ENCODE measurements around the gene NCOR1.

The NCOR1 gene

GRCh38 chr17:16255481-16255921, 40.2 kb upstream of the NCOR1 start:
- Histone ChIP-seq H3K36me3 (no peaks in the 10 kb centered on the region), H3K27me3 (no peaks in the 10 kb centered on the region), H3K27ac (peak overlapping the region; percentile 28), H3K4me3 (ENCODE audit: low read depth in 1 of 2, low read length in 1 of 2) (no peak overlapping the region), H3K9me3 (no peaks in the 10 kb centered on the region), H3K4me1 (ENCODE audit: control insufficient read depth in 1 of 2, insufficient read depth in 1 of 2, low read depth in 1 of 2, low read length in 1 of 2) (peaks cover 0 to 11% of the 10 kb centered on the region in 2 experiments)
- no peak for TF ChIP-seq CTCF (IDR thresholded peaks at IDR 0.05)

GRCh38 chr17:16254773-16255400, 39.6 kb upstream of the NCOR1 start:
- no peaks in the 10 kb centered on the region for H3K27me3 ChIP-seq
- no peaks in the 10 kb centered on the region for H3K9me3 ChIP-seq
- peaks cover 0 to 11% of the 10 kb centered on the region in 2 experiments for H3K4me1 ChIP-seq (ENCODE audit: control insufficient read depth in 1 of 2, insufficient read depth in 1 of 2, low read depth in 1 of 2, low read length in 1 of 2)
- TF ChIP-seq CTCF (IDR thresholded peaks at IDR 0.05): no peak
- no peak overlapping the region for H3K4me3 ChIP-seq (ENCODE audit: low read depth in 1 of 2, low read length in 1 of 2)
- H3K36me3 ChIP-seq: no peaks in the 10 kb centered on the region
- H3K27ac ChIP-seq: peak overlapping the region; percentile 28

- H3K27ac ChIP-seq: no peak overlapping the region
- H3K27me3 ChIP-seq: no peaks in the 10 kb centered on the region
- no peaks in the 10 kb centered on the region for H3K9me3 ChIP-seq
- H3K4me3 ChIP-seq (ENCODE audit: low read depth in 1 of 2, low read length in 1 of 2): no peak overlapping the region
- H3K36me3 ChIP-seq: no peaks in the 10 kb centered on the region
- peaks cover 0 to 7% of the 10 kb centered on the region in 2 experiments for H3K4me1 ChIP-seq (ENCODE audit: control insufficient read depth in 1 of 2, insufficient read depth in 1 of 2, low read depth in 1 of 2, low read length in 1 of 2)
- TF ChIP-seq CTCF (IDR thresholded peaks at IDR 0.05): no peak
Observed at GRCh38 chr17:16251556-16251955, 36.2 kb upstream of the NCOR1 start.

GRCh38 chr17:16251043-16251442, 35.7 kb upstream of the NCOR1 start:
- H3K27me3 ChIP-seq: no peaks in the 10 kb centered on the region
- H3K36me3 ChIP-seq: no peaks in the 10 kb centered on the region
- H3K9me3 ChIP-seq: no peaks in the 10 kb centered on the region
- no peak for TF ChIP-seq CTCF (IDR thresholded peaks at IDR 0.05)
- H3K4me1 ChIP-seq (ENCODE audit: control insufficient read depth in 1 of 2, insufficient read depth in 1 of 2, low read depth in 1 of 2, low read length in 1 of 2): peaks cover 0 to 7% of the 10 kb centered on the region in 2 experiments
- no peak overlapping the region for H3K4me3 ChIP-seq (ENCODE audit: low read depth in 1 of 2, low read length in 1 of 2)
- no peak overlapping the region for H3K27ac ChIP-seq

- Histone ChIP-seq H3K4me3 (ENCODE audit: low read depth in 1 of 2, low read length in 1 of 2) (no peak overlapping the region), H3K9me3 (no peaks in the 10 kb centered on the region), H3K27me3 (no peaks in the 10 kb centered on the region), H3K36me3 (no peaks in the 10 kb centered on the region), H3K27ac (no peak overlapping the region), H3K4me1 (ENCODE audit: control insufficient read depth in 1 of 2, insufficient read depth in 1 of 2, low read depth in 1 of 2, low read length in 1 of 2) (peaks cover 0 to 7% of the 10 kb centered on the region in 2 experiments)
- no peak for TF ChIP-seq CTCF (IDR thresholded peaks at IDR 0.05)
Observed at GRCh38 chr17:16250635-16251034, 35.3 kb upstream of the NCOR1 start.
